Measurements from ENCODE around the gene ANXA11.
"Not testable (repeated sequence)": the region's sequence is repeated elsewhere in the genome, so short reads cannot be mapped to it uniquely, and the experiment has no call there.

GRCh38 chr10:80145406-80146308 is 59.7 kb downstream of the ANXA11 start:
- TF ChIP-seq CTCF, POLR2A (IDR thresholded peaks at IDR 0.05): not testable (repeated sequence)

Measured in testis (tissue), 2 donors.